Jurkat, Clone E6-1 (cell line): ENCODE data around the gene FCER1G. TPM values are rescaled to one million over a fixed set of nuclear protein-coding genes. Genes with fewer than 3 reads are reported as not detected.

Experiments
- DNase-seq: peaks from one replicate; pipeline ENCODE4 v3.0.0-alpha.2; 2011; ENCODE audit warnings: low read depth, low spot score
- H3K4me3 ChIP-seq: 2 replicates; pipeline ENCODE4 v1.5.1; 2011; ENCODE audit warnings: mild to moderate bottlenecking, low read length, control low read depth, moderate library complexity
- polyA plus RNA-seq: library from polyadenylated mRNA; unstranded; fragments of >200 nt; gene quantifications from one replicate; pipeline ENCODE4 v1.2.1, GENCODE V29; 2012; ENCODE audit warnings: missing spikeins; ENCODE audit not compliant: insufficient read length, insufficient read depth

FCER1G gene
- 3.6 TPM for polyA plus RNA-seq

GRCh38 chr1:161215076-161215475 lies at the start of gene FCER1G:
TSS of gene FCER1G (plus strand) at chr1:161215295. CDS start at chr1:161215322, 27 bp downstream.
- no peak within 1 kb of the TSS for H3K4me3 ChIP-seq
- DNase-seq, result no peak

GRCh38 chr1:161165742-161166668 lies 49.1 kb upstream of the FCER1G start, which contains the start of gene PPOX:
TSS of gene PPOX (plus strand) at chr1:161166426. CDS start at chr1:161166848, 422 bp downstream.
- H3K4me3 ChIP-seq, result peak within 1 kb of the TSS; percentile 71
- DNase-seq, result peak; percentile 90

- DNase-seq, result no peak
- H3K4me3 ChIP-seq, result peak overlapping the region; percentile 71
Measured at GRCh38 chr1:161166669-161167548, 48.2 kb upstream of the FCER1G start.

- no peak for DNase-seq
- H3K4me3 ChIP-seq, result no peak overlapping the region
Measured at GRCh38 chr1:161168906-161169305, 46.2 kb upstream of the FCER1G start.

GRCh38 chr1:161171191-161171590 lies 43.9 kb upstream of the FCER1G start:
- no peak overlapping the region for H3K4me3 ChIP-seq
- DNase-seq, result no peak

- no peak overlapping the region for H3K4me3 ChIP-seq
- no peak for DNase-seq
Measured at GRCh38 chr1:161171696-161172095, 43.4 kb upstream of the FCER1G start.

GRCh38 chr1:161172349-161172748 lies 42.7 kb upstream of the FCER1G start:
- no peak overlapping the region for H3K4me3 ChIP-seq
- DNase-seq, result no peak

GRCh38 chr1:161172776-161173376 lies 42.2 kb upstream of the FCER1G start:
- H3K4me3 ChIP-seq, result no peak overlapping the region
- DNase-seq, result no peak

- no peak for DNase-seq
- H3K4me3 ChIP-seq, result no peak overlapping the region
Measured at GRCh38 chr1:161173711-161174110, 41.4 kb upstream of the FCER1G start.

- no peak overlapping the region for H3K4me3 ChIP-seq
- no peak for DNase-seq
Measured at GRCh38 chr1:161174911-161175310, 40.2 kb upstream of the FCER1G start.

- no peak overlapping the region for H3K4me3 ChIP-seq
- DNase-seq, result no peak
Measured at GRCh38 chr1:161175771-161176453, 39.2 kb upstream of the FCER1G start.

- no peak for DNase-seq
- H3K4me3 ChIP-seq, result peak overlapping the region; percentile 94
Measured at GRCh38 chr1:161176468-161177111, 38.5 kb upstream of the FCER1G start.

GRCh38 chr1:161177112-161177935 lies 37.8 kb upstream of the FCER1G start, which contains the start of gene B4GALT3:
TSS of gene B4GALT3 (minus strand) at chr1:161177507. CDS start at chr1:161176060, 1,447 bp downstream.
- peak; percentile 60 for DNase-seq

GRCh38 chr1:161177936-161178244 lies 37.2 kb upstream of the FCER1G start:
- DNase-seq, result no peak
- peak overlapping the region; percentile 94 for H3K4me3 ChIP-seq

More at GRCh38 chr1:161177112-161177935, 37.8 kb upstream of the FCER1G start, which contains the start of gene B4GALT3:
- peak within 1 kb of the TSS; percentile 94 for H3K4me3 ChIP-seq

- no peak for DNase-seq
Measured at GRCh38 chr1:161179698-161180097, 35.4 kb upstream of the FCER1G start.

GRCh38 chr1:161180639-161181038 lies 34.5 kb upstream of the FCER1G start:
- no peak for DNase-seq

More at GRCh38 chr1:161179698-161180097, 35.4 kb upstream of the FCER1G start:
- H3K4me3 ChIP-seq, result no peak overlapping the region

GRCh38 chr1:161182214-161182613 lies 32.9 kb upstream of the FCER1G start:
- no peak overlapping the region for H3K4me3 ChIP-seq
- DNase-seq, result no peak

More at GRCh38 chr1:161180639-161181038, 34.5 kb upstream of the FCER1G start:
- no peak overlapping the region for H3K4me3 ChIP-seq
